ENCODE measurements around the gene JMJD8.

JMJD8 gene

GRCh38 chr16:721765-722540 lies 37.8 kb upstream of the JMJD8 start:
- Histone ChIP-seq H3K27ac (ENCODE audit: extremely low read depth, low read depth, low read length) (peak overlapping the region; percentile 94), H3K9me3 (ENCODE audit: control insufficient read depth, insufficient read depth, low read depth, low read length) (no peaks in the 10 kb centered on the region), H3K4me3 (ENCODE audit: low read depth, low read length) (peak overlapping the region; percentile 28), H3K36me3 (ENCODE audit: control insufficient read depth in 2 of 2, insufficient read depth in 1 of 2, low read length in 2 of 2) (peaks cover 0 to 7% of the 10 kb centered on the region in 2 experiments; a peak in 1 of 3 replicates), H3K4me1 (ENCODE audit: control insufficient read depth, insufficient read depth, low read length) (peaks cover 7% of the 10 kb centered on the region)
- ChIA-PET CTCF (interaction anchor here (0.7 to 5.7 kb wide), 6 partner anchors 9 to 335 kb away, joined by 4 to 38 read pairs (median 6); partner anchors contain the start of genes CHTF18, CIAO3, METRN and RPUSD1), POLR2A (interaction anchor here (0.6 to 2.8 kb wide), 17 partner anchors 8 to 368 kb away, joined by 3 to 25 read pairs (median 6); partner anchors contain the start of genes CHTF18, CIAO3, GNG13 and RHOT2)
- TF ChIP-seq KLF7 (tag by site-specific recombination; IDR thresholded peaks at IDR 0.05; ENCODE audit: borderline replicate concordance) (no peak), ZNF560 (tag by site-specific recombination; IDR thresholded peaks at IDR 0.05; ENCODE audit: borderline replicate concordance) (no peak), ZNF239 (tag by site-specific recombination; IDR thresholded peaks at IDR 0.05) (no peak), ZNF768 (tag by site-specific recombination; IDR thresholded peaks at IDR 0.05) (no peak), ZNF529 (tag by site-specific recombination; IDR thresholded peaks at IDR 0.05; ENCODE audit: insufficient replicate concordance) (no peak), ZNF621 (tag by site-specific recombination; IDR thresholded peaks at IDR 0.05) (no peak), ZFHX2 (tag by site-specific recombination; conservative IDR thresholded peaks at IDR 0.05) (peak; percentile 79), OSR2 (tag by site-specific recombination; IDR thresholded peaks at IDR 0.05) (no peak), ZNF341 (tag by site-specific recombination; IDR thresholded peaks at IDR 0.05; ENCODE audit: low read depth) (peak; percentile 49), SP7 (tag by site-specific recombination; IDR thresholded peaks at IDR 0.05) (no peak), INSM2 (tag by site-specific recombination; IDR thresholded peaks at IDR 0.05) (no peak), ZNF585B (tag by site-specific recombination; IDR thresholded peaks at IDR 0.05) (no peak), KLF8 (tag by site-specific recombination; IDR thresholded peaks at IDR 0.05) (peak; percentile 35; the same call in 1 of the 2 replicates), EGR2 (tag by site-specific recombination; IDR thresholded peaks at IDR 0.05; ENCODE audit: low read depth) (peak; percentile 74), ZNF513 (tag by site-specific recombination; IDR thresholded peaks at IDR 0.05) (no peak), ZNF16 (tag by site-specific recombination; IDR thresholded peaks at IDR 0.05; ENCODE audit: low read depth) (no peak), TSHZ1 (tag by site-specific recombination; IDR thresholded peaks at IDR 0.05; ENCODE audit: borderline replicate concordance) (no peak), ZNF530 (tag by site-specific recombination; IDR thresholded peaks at IDR 0.05; ENCODE audit: low read depth) (no peak), ZNF10 (tag by site-specific recombination; IDR thresholded peaks at IDR 0.05) (no peak), ZBTB49 (tag by site-specific recombination; IDR thresholded peaks at IDR 0.05; ENCODE audit: low read depth) (no peak), PRDM10 (tag by site-specific recombination; IDR thresholded peaks at IDR 0.05) (no peak), ZIC2 (tag by site-specific recombination; IDR thresholded peaks at IDR 0.05) (peak; percentile 81), ZEB2 (tag by site-specific recombination; IDR thresholded peaks at IDR 0.05) (0 out of 2 replicates have a peak, but pooled peaks have one; percentile 35), ZNF416 (tag by site-specific recombination; IDR thresholded peaks at IDR 0.05) (no peak), GLIS1 (tag by site-specific recombination; IDR thresholded peaks at IDR 0.05) (peak; percentile 49; the same call in 1 of the 2 replicates)

Data from HEK293 (cell line).